ENCODE data around the gene CAMK1D.
"Not testable (repeated sequence)": the region's sequence is repeated elsewhere in the genome, so short reads cannot be mapped to it uniquely, and the experiment has no call there.

The CAMK1D gene

DNA sequence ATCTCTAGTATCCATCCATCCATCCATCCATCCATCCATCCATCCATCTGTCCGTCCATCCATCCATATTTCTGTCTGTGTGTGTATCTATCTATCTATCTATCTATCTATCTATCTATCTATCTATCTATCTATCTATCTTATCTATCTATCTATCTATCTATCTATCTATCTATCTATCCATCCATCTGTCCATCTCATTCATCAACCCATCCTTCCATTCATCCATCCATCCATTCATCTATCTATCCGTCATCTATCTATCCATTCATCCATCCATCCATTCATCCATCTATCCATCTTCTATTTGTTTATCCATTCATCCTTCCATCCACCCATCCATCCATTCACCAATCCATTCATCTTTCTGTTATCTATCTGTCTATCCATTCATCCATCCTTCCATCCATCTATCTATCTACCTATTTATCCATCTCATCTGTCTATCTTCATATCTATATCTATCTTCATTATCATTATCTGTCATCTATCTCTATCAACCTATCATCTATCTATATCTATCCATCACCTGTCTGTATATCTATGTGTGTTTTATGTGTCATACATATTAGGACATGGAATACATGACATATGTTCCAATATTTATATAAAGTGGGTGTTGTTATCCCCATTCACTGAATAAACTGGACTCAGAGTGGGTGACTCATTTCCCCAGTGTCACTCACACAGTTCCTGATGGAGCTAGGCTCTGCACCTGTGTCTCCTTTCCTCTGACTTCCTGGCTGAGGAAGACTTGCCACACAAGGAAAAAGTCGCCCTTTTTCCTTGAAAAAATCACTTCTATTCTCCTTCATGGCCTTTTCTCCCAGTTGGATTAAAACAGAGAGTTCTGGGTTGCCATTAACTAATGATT is 452.1 kb downstream of the CAMK1D start:
- no peak for DNase-seq

- DNase-seq: no peak
These were observed 454.4 kb downstream of the CAMK1D start for GRCh38 chr10:12803776-12804175.

DNA sequence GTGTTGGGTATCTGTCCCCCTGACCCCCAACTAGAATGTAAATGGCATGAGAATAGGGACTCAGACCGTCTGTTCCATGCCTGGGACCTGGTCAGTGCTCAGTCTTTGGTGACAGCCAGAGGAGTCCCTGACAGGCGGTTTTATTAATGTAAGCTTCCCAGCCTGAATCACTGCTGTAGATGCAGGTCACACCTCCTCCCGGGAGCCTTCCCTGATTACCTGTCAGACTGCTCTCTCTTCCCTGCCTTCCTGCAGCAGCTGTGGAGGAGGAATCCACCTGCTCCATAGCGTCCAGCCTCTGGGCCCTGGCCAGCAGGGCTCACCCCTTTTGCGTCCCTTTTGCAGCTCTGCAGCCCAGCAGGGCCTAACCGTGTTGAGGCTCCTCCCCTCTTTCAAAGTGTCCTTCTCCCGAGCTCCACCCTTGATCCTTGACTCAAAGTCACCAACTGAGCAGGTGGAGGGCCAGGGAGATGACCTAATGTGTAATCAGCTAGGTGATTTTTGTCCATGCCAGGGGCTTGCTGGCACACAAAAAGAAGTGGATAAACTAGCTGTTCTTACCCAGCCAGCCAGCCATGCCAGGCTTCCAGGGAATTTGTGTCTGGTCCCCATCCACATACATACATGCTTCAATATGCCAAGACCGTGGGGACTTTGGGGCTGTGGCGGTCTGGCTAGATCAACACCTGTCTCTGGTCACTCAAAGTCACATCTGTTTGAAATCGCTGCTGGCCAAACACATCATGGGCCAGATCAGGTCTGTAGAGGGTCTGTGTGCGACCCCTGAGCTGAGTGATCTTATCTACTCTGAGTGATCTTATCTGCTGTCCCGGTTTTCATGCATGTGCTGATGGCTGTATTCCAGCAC is 457.1 kb downstream of the CAMK1D start:
- DNase-seq: no peak

GRCh38 chr10:12807096-12807755 is 457.9 kb downstream of the CAMK1D start:
- DNase-seq: no peak

- DNase-seq: no peak
These were observed 458.8 kb downstream of the CAMK1D start for GRCh38 chr10:12808014-12808613.

GRCh38 chr10:12810046-12810445 is 460.7 kb downstream of the CAMK1D start:
- not testable (repeated sequence) for DNase-seq

- no peak for DNase-seq
These were observed 462.5 kb downstream of the CAMK1D start for GRCh38 chr10:12811826-12812225.

DNA sequence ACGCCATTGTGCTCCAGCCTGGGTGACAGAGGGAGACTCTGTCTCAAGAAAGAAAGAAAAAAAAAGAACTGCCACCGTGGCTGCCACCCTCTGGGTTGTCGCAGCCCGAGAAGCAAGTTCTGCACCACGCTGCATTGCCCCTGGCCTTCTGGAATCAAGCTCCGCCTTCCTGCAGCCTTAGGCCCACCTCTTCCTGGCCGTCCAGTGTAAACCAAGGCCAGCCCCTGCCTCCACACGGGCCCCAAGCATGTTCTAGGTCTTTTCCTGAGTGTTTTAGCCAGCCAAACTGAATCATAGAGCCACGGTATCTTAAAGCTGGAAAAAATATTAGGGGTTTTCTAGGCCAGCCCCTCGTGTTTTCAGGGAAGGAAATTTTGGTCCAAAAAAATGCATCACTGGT is 463.2 kb downstream of the CAMK1D start:
- DNase-seq: no peak

DNA sequence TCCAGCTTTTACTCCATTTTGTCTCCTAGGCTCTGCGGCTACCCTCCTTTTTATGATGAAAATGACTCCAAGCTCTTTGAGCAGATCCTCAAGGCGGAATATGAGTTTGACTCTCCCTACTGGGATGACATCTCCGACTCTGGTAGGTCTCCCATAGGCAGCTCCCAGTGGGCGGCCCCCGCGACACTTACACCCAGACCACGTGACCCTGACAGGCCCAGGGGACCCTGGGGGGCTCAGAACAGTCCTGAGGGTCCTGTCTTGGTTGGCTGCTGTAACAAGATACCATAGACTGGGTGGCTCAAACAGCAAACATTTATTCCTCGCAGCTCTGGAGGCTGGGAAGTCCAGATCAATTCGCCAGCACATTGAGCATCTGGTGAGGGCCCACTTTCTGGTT is 464.8 kb downstream of the CAMK1D start:
- no peak for DNase-seq

DNA sequence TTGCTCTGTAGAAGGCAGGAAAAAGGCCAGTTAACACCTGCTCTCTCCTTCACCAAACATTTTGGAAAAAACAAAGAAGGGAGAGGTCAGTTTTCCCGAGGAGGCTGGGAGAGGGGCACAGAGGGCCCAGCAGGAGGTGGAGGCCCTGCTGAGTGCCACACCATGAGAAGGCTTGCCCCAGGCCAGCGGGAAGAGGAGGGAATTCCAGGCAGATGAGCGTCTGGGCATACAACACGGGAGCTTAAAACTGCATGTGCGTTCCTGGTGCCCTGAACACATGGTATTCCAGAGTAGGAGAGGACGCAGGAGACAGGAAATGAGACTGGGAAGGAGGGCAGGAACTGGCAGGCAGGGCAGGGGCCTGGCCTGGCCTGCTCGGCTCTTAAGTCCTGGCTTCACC is 469.7 kb downstream of the CAMK1D start:
- DNase-seq: no peak

- no peak for DNase-seq
These were observed 470.3 kb downstream of the CAMK1D start for GRCh38 chr10:12819656-12820055.

DNA sequence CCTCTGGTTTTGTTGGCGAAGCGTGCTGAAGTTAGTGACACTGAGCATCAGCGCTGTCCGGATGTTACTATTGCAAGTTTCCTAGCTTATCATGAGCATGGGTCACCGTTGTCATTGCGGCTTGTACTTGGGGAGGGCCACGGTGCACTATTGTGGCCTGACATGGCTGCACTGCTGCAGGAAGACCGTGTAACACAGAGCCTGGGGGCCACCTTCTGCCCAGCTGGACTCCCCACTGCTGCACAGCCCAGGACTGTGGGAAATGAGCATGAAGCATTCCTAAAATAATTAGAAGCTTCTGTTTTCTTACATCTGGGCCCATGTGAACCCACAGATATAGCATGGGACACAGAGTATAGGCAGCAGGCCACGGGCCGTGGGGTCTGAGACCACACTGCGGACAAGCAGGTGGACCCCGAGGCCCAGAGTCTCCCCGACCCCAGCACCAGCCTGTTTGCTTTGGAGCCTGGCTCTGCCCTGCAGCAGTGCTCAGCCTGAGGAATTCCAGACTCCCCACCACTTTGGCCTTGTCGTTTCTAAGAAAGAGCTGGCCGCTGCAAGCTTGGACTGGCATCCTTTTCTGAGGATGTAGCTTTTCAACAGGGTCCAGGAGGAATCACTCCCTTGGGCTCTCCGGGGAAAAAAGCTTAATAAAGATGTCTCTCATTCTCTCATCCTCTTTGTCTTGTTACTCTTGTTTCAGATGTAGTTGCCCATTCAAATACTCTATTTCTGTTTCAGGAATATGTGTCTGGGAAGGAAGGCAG is 473.0 kb downstream of the CAMK1D start:
- no peak for DNase-seq

DNA sequence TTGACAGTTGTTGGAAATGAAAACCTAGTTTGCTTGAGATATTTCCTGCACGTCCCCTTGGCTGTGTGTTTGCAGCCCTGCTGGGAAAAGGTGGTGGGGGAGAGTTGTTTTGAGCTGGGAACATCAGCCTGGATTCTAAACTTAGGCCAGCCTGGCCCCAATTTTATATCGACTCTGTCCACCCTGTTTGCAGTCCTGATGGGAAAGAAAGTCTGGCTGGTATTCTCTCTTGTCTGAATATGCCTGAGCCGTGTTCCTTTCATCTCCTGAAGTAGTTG is 473.5 kb downstream of the CAMK1D start:
- DNase-seq: no peak

- no peak for DNase-seq
These were observed 474.0 kb downstream of the CAMK1D start for GRCh38 chr10:12823328-12823727.

DNA sequence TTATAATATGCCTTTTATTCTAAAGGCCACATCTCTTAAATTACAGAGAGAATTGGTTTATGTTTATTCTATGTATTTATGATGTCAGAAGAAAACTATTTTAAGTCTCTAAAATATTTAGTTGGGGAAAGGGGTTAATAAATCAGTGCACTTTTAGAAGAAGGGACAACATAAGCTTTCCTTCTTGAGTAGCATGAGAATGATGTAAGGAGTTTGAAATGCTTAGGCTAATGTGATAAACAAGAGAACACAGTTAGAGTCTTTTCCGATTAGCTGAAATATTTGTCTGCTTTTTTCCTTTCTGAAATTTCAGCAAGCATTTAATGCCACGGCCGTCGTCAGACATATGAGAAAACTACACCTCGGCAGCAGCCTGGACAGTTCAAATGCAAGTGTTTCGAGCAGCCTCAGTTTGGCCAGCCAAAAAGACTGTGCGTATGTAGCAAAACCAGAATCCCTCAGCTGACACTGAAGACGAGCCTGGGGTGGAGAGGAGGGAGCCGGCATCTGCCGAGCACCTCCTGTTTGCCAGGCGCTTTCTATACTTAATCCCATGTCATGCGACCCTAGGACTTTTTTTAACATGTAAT is 476.0 kb downstream of the CAMK1D start:
- no peak for DNase-seq

- DNase-seq: no peak
These were observed 477.5 kb downstream of the CAMK1D start for GRCh38 chr10:12826800-12827372.

- no peak for DNase-seq
These were observed 479.4 kb downstream of the CAMK1D start for GRCh38 chr10:12828736-12829135.

DNA sequence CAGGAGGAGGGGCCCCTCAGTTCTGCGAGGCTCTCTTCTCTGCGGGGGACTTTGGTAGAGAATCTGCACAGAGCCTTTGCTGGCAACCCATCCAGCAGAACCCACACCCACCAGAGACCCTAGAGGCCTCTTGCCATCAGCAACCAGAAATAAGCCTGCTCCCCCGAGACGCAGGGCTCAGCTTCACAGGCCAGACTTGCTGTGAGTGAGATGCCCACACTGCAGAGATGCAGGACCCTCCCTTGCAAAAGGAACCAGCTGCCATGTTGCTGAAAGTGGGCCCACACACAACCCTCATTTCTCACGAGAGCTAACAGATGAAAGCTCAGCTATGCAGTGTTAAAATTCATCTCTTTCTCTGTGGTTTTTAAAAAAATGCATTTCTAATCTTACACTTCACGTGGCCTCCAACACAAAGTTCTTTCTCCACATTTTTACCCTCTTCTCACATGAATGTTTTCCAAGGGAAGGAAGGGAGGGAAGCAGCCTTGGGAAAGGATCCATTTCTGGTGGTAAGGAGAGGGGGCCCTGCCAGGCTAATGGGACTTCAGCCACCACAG is 480.6 kb downstream of the CAMK1D start:
- DNase-seq: no peak

GRCh38 chr10:12832096-12832495 is 482.7 kb downstream of the CAMK1D start:
- no peak for DNase-seq

- no peak for DNase-seq
These were observed 484.1 kb downstream of the CAMK1D start for GRCh38 chr10:12833451-12833850.

GRCh38 chr10:12834116-12834665 is 484.8 kb downstream of the CAMK1D start:
- no peak for DNase-seq
